Endothelial cell of umbilical vein (primary cell): ENCODE measurements around the gene CHGA. TPM values are rescaled to one million over a fixed set of nuclear protein-coding genes. Genes with fewer than 3 reads are reported as not detected.

ENCODE experiments used
- BruUV-seq: library from RNA; stranded (reverse); fragments of 400-500 nt; replicated peaks from 2 replicates; lab custom pipeline; 2021; lab: Mats Ljungman, UMichigan
- CTCF ChIA-PET: fragments of 300-600, 350-600 bp; sonication (Branson Sonifier 250); formaldehyde crosslinking; loops from one replicate; lab custom pipeline; 2021; ENCODE audit warnings: antibody characterized with exemption, inconsistent platforms; lab: Charles Lee
- POLR2A ChIA-PET: fragments of 300-600, 350-600 bp; sonication (Branson Sonifier 250); formaldehyde crosslinking; loops from one replicate; lab custom pipeline; 2021; ENCODE audit warnings: antibody characterized with exemption, inconsistent platforms; lab: Charles Lee
- DNase-seq: peaks from one replicate; pipeline ENCODE4 v3.0.0-alpha.2; 2011; ENCODE audit warnings: low read depth, low spot score
- FAIRE-seq: peaks from 2 replicates; lab custom pipeline; 2011; peaks lifted over from hg19 to GRCh38; lab: Jason Lieb, UNC
- H2AFZ ChIP-seq: 2 replicates; pipeline ENCODE4 v1.6.0; 2012; ENCODE audit warnings: low read depth, low read length, control low read depth, inconsistent platforms
- H3K27ac ChIP-seq: 2 replicates; pipeline ENCODE4 v1.5.1; 2011; ENCODE audit warnings: low read depth, mild to moderate bottlenecking, control low read depth, low read length, moderate library complexity; ENCODE audit not compliant: insufficient read depth
- H3K27me3 ChIP-seq, 2 experiments: 2 replicates each; pipeline versions ENCODE4 v1.6.0 to v1.6.1; 2011; ENCODE audit warnings: low read length in 2 of 2, mixed read lengths in 1 of 2; ENCODE audit not compliant: control insufficient read depth in 2 of 2, insufficient read depth in 2 of 2
- H3K36me3 ChIP-seq, 2 experiments: 2 replicates in 1 of 2; 3 replicates in 1 of 2; pipeline ENCODE4 v1.5.1; 2011; ENCODE audit warnings: low read length in 2 of 2, mild to moderate bottlenecking in 1 of 2, moderate library complexity in 1 of 2; ENCODE audit not compliant: control insufficient read depth in 2 of 2, insufficient read depth in 2 of 2; ENCODE audit errors: extremely low read depth in 1 of 2
- H3K4me1 ChIP-seq: 3 replicates; pipeline ENCODE4 v1.5.1; 2011; ENCODE audit warnings: mild to moderate bottlenecking, low read length; ENCODE audit not compliant: control insufficient read depth, insufficient read depth; ENCODE audit errors: extremely low read depth
- H3K4me2 ChIP-seq: 2 replicates; pipeline ENCODE4 v1.6.1; 2011; ENCODE audit warnings: low read length, control low read depth, mixed read lengths; ENCODE audit not compliant: insufficient read depth
- H3K4me3 ChIP-seq, 3 experiments: fragments of 200-600 bp in 1 of 3; sonication (generic), shearing (Covaris generic) in 1 of 3; replicated peaks in 1 of 3; 2 replicates each; pipeline ENCODE4 v1.5.1; 2011 to 2016; ENCODE audit warnings: control low read depth in 3 of 3, low read length in 3 of 3, mild to moderate bottlenecking in 2 of 3, inconsistent platforms in 1 of 3, low read depth in 1 of 3, moderate library complexity in 1 of 3; ENCODE audit not compliant: insufficient read depth in 1 of 3
- H3K79me2 ChIP-seq: 2 replicates; pipeline ENCODE4 v1.6.0; 2012; ENCODE audit warnings: low read length, inconsistent platforms; ENCODE audit not compliant: control insufficient read depth, insufficient read depth
- H3K9ac ChIP-seq: replicated peaks from 2 replicates; pipeline ENCODE3; 2011; ENCODE audit warnings: low read length, control low read depth; ENCODE audit not compliant: insufficient read depth; ENCODE audit errors: extremely low read depth
- H3K9me1 ChIP-seq: replicated peaks from 3 replicates; pipeline ENCODE4 v1.6.0; 2011; ENCODE audit warnings: mild to moderate bottlenecking, low read length; ENCODE audit not compliant: control insufficient read depth, insufficient read depth; ENCODE audit errors: extremely low read depth
- H3K9me3 ChIP-seq: replicated peaks from 2 replicates; pipeline ENCODE4 v1.5.1; 2012; ENCODE audit warnings: low read length, inconsistent platforms; ENCODE audit not compliant: control insufficient read depth, insufficient read depth
- H4K20me1 ChIP-seq: replicated peaks from 2 replicates; pipeline ENCODE3; 2011; ENCODE audit warnings: mild to moderate bottlenecking, low read length; ENCODE audit not compliant: control insufficient read depth, insufficient read depth; ENCODE audit errors: extremely low read depth
- FOS ChIP-seq: IDR thresholded peaks from 2 replicates; pipeline ENCODE4 v1.6.1; 2011; ENCODE audit warnings: mild to moderate bottlenecking, low read length, moderate library complexity, borderline replicate concordance; ENCODE audit not compliant: insufficient read depth
- JUN ChIP-seq: IDR thresholded peaks from 2 replicates; pipeline ENCODE4 v1.6.1; 2011; ENCODE audit warnings: borderline replicate concordance, low read depth; ENCODE audit not compliant: insufficient read length, insufficient read depth
- MAX ChIP-seq: IDR thresholded peaks from 2 replicates; pipeline ENCODE4 v1.6.1; 2011; ENCODE audit not compliant: insufficient read depth, insufficient read length
- MYC ChIP-seq: IDR thresholded peaks from one replicate; pipeline ENCODE4 v1.6.1; 2011; ENCODE audit warnings: mild to moderate bottlenecking, low read depth, low read length
- POLR2A ChIP-seq: IDR thresholded peaks from 2 replicates; pipeline ENCODE4 v1.6.1; 2012; ENCODE audit warnings: low read depth, mild to moderate bottlenecking, control low read depth, low read length
- POLR2AphosphoS5 ChIP-seq: IDR thresholded peaks from 2 replicates; pipeline ENCODE4 v1.6.1; 2012; ENCODE audit warnings: low read depth, mild to moderate bottlenecking, control low read depth, low read length, moderate library complexity; ENCODE audit not compliant: insufficient read depth
- dilution Hi-C: fragments of 300-500 bp; cut with MboI; formaldehyde crosslinking; loops from one replicate; pipeline ENCODE4 v1.15.0; 2019; ENCODE audit warnings: low sequenced_read_pairs; ENCODE audit not compliant: extremely low pct_ligation_motif_present
- intact Hi-C: fragments of 100-400 bp; cut with micrococcal nuclease; formaldehyde crosslinking; loops from one replicate; pipeline ENCODE4 v1.10.0; 2022
- polyA plus RNA-seq, 4 experiments: library from polyadenylated mRNA; depleted of rRNA in 3 of 4; stranded (reverse) in 3 of 4; unstranded in 1 of 4; fragments of >200 nt; gene quantifications; 2 replicates each; pipeline versions ENCODE4 v1.2.1 to v1.2.3, GENCODE V29; 2011 to 2012; ENCODE audit warnings: missing spikeins in 1 of 4
- total RNA-seq: library from RNA; stranded (reverse); gene quantifications from 2 replicates; pipeline ENCODE4 v1.2.3, GENCODE V29; 2021

Gene CHGA
- total and polyA plus RNA-seq, 2 donors (not counting 3 experiments of a cell fraction or from before 2014, with no cell fraction given), result not detected

- Histone ChIP-seq H2AFZ (no peak overlapping the region), H3K9me3 (no peaks in the 10 kb centered on the region), H3K79me2 (no peaks in the 10 kb centered on the region), H3K9ac (no peak overlapping the region), H4K20me1 (no peaks in the 10 kb centered on the region), H3K4me2 (no peak overlapping the region), H3K4me1 (no peaks in the 10 kb centered on the region), H3K27me3 (no peaks in the 10 kb centered on the region), H3K9me1 (no peaks in the 10 kb centered on the region), H3K36me3 (no peaks in the 10 kb centered on the region), H3K4me3 (no peak overlapping the region), H3K27ac (no peak overlapping the region)
- POLR2A ChIA-PET, result no interaction called here
- no peak for DNase-seq
- intact Hi-C loops, result no loop called here
- dilution Hi-C loops, result no loop called here
- no TSS peak for BruUV-seq
- TF ChIP-seq MAX (no peak), JUN (no peak), POLR2AphosphoS5 (no peak), POLR2A (no peak), MYC (no peak), FOS (no peak)
- CTCF ChIA-PET, result interaction anchor here (0.9 to 1.3 kb wide), 3 partner anchors 12 to 203 kb away, joined by 3 to 4 read pairs (median 3); no protein-coding TSS in a partner anchor
- FAIRE-seq, result no peak
These were observed 7.0 kb downstream of the CHGA start for GRCh38 chr14:92929689-92930608.
